ENCODE results near the gene THAP3. TPM values are rescaled to one million over a fixed set of nuclear protein-coding genes. Genes with fewer than 3 reads are reported as not detected.
"Not testable (repeated sequence)": the region's sequence is repeated elsewhere in the genome, so short reads cannot be mapped to it uniquely, and the experiment has no call there.

Gene THAP3
- total RNA-seq, 1 experiment from 2014 or later, result 14.6 TPM

DNA sequence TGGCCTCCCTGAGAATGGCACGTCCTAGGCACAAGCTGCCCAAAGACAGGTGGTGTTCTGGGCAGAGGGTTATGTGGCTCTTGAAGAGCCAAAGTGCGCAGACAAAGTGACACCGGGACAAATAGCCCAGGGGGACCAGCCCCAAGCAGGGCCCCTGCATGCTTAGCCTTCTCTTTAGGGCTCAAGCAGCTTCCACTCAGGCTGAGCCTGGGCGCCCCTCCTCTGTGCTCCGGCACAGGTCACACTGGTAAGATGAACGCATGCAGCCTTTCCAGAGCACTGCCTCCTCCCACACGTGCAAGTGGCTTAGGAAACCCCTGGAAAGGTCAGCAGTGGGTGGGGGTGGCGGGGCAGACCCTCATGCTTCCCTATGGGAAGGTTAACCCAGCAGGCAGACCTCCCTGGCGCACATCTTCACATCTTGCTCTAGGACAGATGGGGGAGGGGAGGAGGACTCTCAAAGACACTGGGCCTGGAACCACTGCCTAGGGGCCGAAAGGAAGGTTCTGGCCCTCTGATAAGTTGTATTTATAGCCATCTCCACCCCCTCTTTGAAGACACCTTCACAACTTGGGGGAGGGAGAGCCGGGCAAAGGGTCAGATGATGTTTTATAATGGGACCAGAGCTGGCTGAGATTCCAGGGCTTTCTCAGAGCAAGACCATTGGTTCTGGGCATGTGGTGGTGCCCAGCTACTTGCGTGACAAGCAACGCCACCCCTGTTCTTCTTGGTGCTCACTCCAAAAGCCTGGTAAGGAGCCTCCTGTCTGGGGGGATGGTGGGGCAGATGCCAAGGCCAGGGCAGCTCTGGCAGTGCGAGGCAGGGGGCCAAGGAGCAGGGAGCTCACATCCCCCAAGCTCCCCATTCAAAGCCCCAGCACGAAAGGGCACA is 27.5 kb upstream of the THAP3 start:
- intact Hi-C loops (cut with micrococcal nuclease; ENCODE audit: unreplicated experiment), result no loop called here
- Histone ChIP-seq H3K4me3 (no peak overlapping the region), H3K36me3 (ENCODE audit: low read depth) (no peaks in the 10 kb centered on the region), H3K79me2 (ENCODE audit: low read depth) (peaks cover 52% of the 10 kb centered on the region), H3K4me1 (replicated peaks; ENCODE audit: insufficient read depth) (no peaks in the 10 kb centered on the region), H3F3A (ENCODE audit: insufficient read depth, low read depth) (no peaks in the 10 kb centered on the region; the same call in 1 of the 2 replicates), H3K27me3 (ENCODE audit: insufficient read depth, low read depth) (no peaks in the 10 kb centered on the region), H2AFZ (no peak overlapping the region), H3K4me2 (no peak overlapping the region), H3K9me3 (ENCODE audit: insufficient read depth, low read depth) (no peaks in the 10 kb centered on the region), H4K20me1 (ENCODE audit: insufficient read depth) (no peaks in the 10 kb centered on the region; the same call in 1 of the 2 replicates), H3K27ac (no peak overlapping the region), H3K9me2 (ENCODE audit: insufficient read depth) (no peaks in the 10 kb centered on the region)
- ChIA-PET POLR2A (ENCODE audit: unreplicated experiment) (no interaction called here), CTCF (interaction anchor here (0.5 kb wide), 1 partner anchor 17 kb away, joined by 8 read pairs; the partner anchor contains the start of gene ZBTB48)
- DNase-seq, result no peak
- no peak for TF ChIP-seq EZH2 (IDR thresholded peaks at IDR 0.05; ENCODE audit: low read depth)
- TF ChIP-seq, protein P1, sequence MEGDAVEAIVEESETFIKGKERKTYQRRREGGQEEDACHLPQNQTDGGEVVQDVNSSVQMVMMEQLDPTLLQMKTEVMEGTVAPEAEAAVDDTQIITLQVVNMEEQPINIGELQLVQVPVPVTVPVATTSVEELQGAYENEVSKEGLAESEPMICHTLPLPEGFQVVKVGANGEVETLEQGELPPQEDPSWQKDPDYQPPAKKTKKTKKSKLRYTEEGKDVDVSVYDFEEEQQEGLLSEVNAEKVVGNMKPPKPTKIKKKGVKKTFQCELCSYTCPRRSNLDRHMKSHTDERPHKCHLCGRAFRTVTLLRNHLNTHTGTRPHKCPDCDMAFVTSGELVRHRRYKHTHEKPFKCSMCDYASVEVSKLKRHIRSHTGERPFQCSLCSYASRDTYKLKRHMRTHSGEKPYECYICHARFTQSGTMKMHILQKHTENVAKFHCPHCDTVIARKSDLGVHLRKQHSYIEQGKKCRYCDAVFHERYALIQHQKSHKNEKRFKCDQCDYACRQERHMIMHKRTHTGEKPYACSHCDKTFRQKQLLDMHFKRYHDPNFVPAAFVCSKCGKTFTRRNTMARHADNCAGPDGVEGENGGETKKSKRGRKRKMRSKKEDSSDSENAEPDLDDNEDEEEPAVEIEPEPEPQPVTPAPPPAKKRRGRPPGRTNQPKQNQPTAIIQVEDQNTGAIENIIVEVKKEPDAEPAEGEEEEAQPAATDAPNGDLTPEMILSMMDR (conservative IDR thresholded peaks at IDR 0.05), result no peak
- no TSS peak for BruUV-seq (replicated peaks)

DNA sequence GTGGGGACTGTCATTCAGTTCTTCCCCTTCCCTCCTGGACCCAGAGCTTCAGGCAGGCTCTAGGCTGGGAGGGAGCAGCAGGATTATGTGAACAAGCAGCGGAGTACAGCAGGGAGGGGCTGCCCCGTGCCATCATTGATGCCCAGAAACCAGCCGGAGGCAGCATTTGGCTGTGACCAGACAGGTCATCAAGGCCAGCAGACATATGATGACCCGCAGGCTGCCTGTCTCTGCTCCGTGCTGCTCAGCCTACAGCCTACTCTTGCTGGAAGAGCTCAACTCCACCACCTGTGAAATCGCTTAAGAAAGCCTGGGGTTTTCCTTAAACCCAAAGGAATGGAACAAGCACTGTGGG is 26.9 kb upstream of the THAP3 start:
- H3K27ac ChIP-seq, result no peak overlapping the region
- BruUV-seq (replicated peaks), result no TSS peak
- CTCF ChIA-PET, result interaction anchor here (0.6 kb wide), 1 partner anchor 111 kb away, joined by 3 read pairs; no protein-coding TSS in a partner anchor
- no peaks in the 10 kb centered on the region for H3K36me3 ChIP-seq (ENCODE audit: low read depth)
- no peak overlapping the region for H2AFZ ChIP-seq
- no peaks in the 10 kb centered on the region for H3K4me1 ChIP-seq (replicated peaks; ENCODE audit: insufficient read depth)
- H4K20me1 ChIP-seq (ENCODE audit: insufficient read depth), result no peaks in the 10 kb centered on the region; the same call in 1 of the 2 replicates
- peaks cover 52% of the 10 kb centered on the region for H3K79me2 ChIP-seq (ENCODE audit: low read depth)
- H3K27me3 ChIP-seq (ENCODE audit: insufficient read depth, low read depth), result no peaks in the 10 kb centered on the region
- no peaks in the 10 kb centered on the region; the same call in 1 of the 2 replicates for H3F3A ChIP-seq (ENCODE audit: insufficient read depth, low read depth)
- no peak for TF ChIP-seq EZH2 (IDR thresholded peaks at IDR 0.05; ENCODE audit: low read depth)
- TF ChIP-seq, protein P1 (conservative IDR thresholded peaks at IDR 0.05), result no peak
- H3K4me2 ChIP-seq, result no peak overlapping the region
- DNase-seq, result no peak
- H3K9me2 ChIP-seq (ENCODE audit: insufficient read depth), result no peaks in the 10 kb centered on the region
- POLR2A ChIA-PET (ENCODE audit: unreplicated experiment), result no interaction called here
- intact Hi-C loops (cut with micrococcal nuclease; ENCODE audit: unreplicated experiment), result no loop called here
- no peaks in the 10 kb centered on the region for H3K9me3 ChIP-seq (ENCODE audit: insufficient read depth, low read depth)
- no peak overlapping the region for H3K4me3 ChIP-seq

DNA sequence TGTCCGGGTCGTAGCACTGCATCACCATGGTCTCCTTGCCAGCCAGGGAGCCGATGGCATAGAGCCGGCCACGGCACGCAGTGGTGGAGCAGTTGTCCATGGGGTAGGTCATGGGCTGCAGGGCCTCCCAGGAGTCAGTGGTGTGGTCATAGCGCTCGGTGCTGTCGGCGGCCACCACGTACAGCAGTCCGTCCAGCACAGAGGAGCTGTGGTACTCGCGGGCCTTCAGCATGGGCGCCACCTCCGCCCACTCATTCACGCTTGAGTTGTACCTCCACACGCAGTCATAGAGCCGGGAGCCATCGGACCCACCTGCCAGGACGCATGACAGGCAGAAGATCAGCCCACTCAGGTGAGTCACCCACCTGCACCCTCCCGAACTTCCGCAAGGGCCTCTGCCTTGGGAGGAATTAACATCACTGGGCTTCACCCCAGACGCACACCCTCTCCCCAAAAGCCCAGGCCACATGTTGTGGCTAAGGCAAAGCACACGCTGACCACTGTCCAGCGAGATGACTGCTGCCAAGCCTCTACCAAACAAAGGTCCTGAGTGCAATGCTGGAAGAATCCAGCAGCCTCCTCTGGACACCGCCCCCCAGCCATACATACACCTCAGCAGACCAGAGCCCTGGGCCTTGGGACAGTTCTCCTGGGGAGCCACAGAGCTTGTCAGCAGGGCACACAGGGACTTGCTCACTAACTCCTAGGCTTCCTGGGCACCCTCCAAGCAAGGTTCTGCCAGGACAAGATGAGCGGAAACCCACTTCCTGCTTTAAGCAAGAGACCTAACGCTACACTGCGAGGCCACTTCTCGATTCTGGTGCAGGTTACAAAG is 25.3 kb upstream of the THAP3 start:
- Histone ChIP-seq H4K20me1 (ENCODE audit: insufficient read depth) (no peaks in the 10 kb centered on the region; the same call in 1 of the 2 replicates), H2AFZ (no peak overlapping the region), H3K27ac (no peak overlapping the region), H3F3A (ENCODE audit: insufficient read depth, low read depth) (peaks cover 2% of the 10 kb centered on the region; the same call in 1 of the 2 replicates), H3K4me2 (peak overlapping the region; percentile 99), H3K9me2 (ENCODE audit: insufficient read depth) (no peaks in the 10 kb centered on the region), H3K79me2 (ENCODE audit: low read depth) (peaks cover 52% of the 10 kb centered on the region), H3K9me3 (ENCODE audit: insufficient read depth, low read depth) (no peaks in the 10 kb centered on the region), H3K4me3 (peak overlapping the region; percentile 86; the same call in 1 of the 2 replicates), H3K4me1 (replicated peaks; ENCODE audit: insufficient read depth) (no peaks in the 10 kb centered on the region), H3K36me3 (ENCODE audit: low read depth) (no peaks in the 10 kb centered on the region), H3K27me3 (ENCODE audit: insufficient read depth, low read depth) (no peaks in the 10 kb centered on the region)
- ChIA-PET CTCF (interaction anchor here (1.1 to 1.4 kb wide), 2 partner anchors 31 to 176 kb away, joined by 3 read pairs; no protein-coding TSS in a partner anchor), POLR2A (ENCODE audit: unreplicated experiment) (interaction anchor here (0.6 to 0.8 kb wide), 2 partner anchors 213 to 1313 kb away, joined by 3 to 12 read pairs; no protein-coding TSS in a partner anchor)
- TF ChIP-seq, protein P1 (conservative IDR thresholded peaks at IDR 0.05), result no peak
- TF ChIP-seq EZH2 (IDR thresholded peaks at IDR 0.05; ENCODE audit: low read depth), result no peak
- peak; percentile 57 to 63 for DNase-seq
- intact Hi-C loops (cut with micrococcal nuclease; ENCODE audit: unreplicated experiment), result no loop called here
- BruUV-seq (replicated peaks), result no TSS peak

DNA sequence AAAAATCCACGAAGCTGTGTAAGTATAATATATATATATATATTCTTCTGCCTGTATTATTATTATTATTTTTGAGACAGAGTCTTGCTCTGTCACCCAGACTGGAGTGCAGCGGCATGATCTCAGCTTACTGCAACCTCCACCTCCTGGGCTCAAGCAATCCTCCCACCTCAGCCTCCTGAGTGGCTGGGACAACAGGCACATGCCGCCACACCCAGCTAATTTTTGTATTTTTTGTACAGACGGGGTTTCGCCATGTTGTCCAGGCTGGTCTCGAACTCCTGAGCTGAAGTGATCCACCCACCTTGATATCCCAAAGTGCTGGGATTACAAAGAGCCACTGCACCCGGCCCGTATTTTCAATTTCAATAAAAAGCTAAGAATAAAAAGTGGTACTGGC is 24.7 kb upstream of the THAP3 start:
- H3K27me3 ChIP-seq (ENCODE audit: insufficient read depth, low read depth); H3K36me3 ChIP-seq (ENCODE audit: low read depth); H4K20me1 ChIP-seq (ENCODE audit: insufficient read depth); H3K9me3 ChIP-seq (ENCODE audit: insufficient read depth, low read depth); H3F3A ChIP-seq (ENCODE audit: insufficient read depth, low read depth); H3K9me2 ChIP-seq (ENCODE audit: insufficient read depth); BruUV-seq (replicated peaks); DNase-seq; H2AFZ ChIP-seq; H3K4me1 ChIP-seq (replicated peaks; ENCODE audit: insufficient read depth): not testable (repeated sequence)
- Histone ChIP-seq H3K4me2 (peak overlapping the region; percentile 99), H3K79me2 (ENCODE audit: low read depth) (peaks cover 52% of the 10 kb centered on the region), H3K4me3 (peak overlapping the region; percentile 86), H3K27ac (peak overlapping the region; percentile 84)
- CTCF ChIA-PET, result interaction anchor here (0.6 to 1.4 kb wide), 3 partner anchors 30 to 177 kb away, joined by 3 read pairs; partner anchors contain the start of gene NOL9
- POLR2A ChIA-PET (ENCODE audit: unreplicated experiment), result interaction anchor here (0.6 to 1.0 kb wide), 3 partner anchors 23 to 1312 kb away, joined by 3 to 12 read pairs (median 3); no protein-coding TSS in a partner anchor
- intact Hi-C loops (cut with micrococcal nuclease; ENCODE audit: unreplicated experiment), result loop anchor here (5.0 kb wide), 1 partner anchor 108 kb away; the partner anchor contains the start of gene PLEKHG5

Data from PC-9 (cell line).